SK-N-SH treated with all-trans-retinoic acid at 6 μM for 48 hours (cell line): ENCODE data around the gene AGTPBP1.

ENCODE experiments used
- ATAC-seq: fragments of 200-7000 bp; cut with Tn5 transposase; 3 replicates; pipeline ENCODE4 v1.9.1; 2020; ENCODE audit warnings: mild to moderate bottlenecking, moderate library complexity
- ARNTL ChIP-seq: fragments of 450-650 bp; formaldehyde crosslinking; IDR thresholded peaks from 2 replicates; pipeline ENCODE4 v1.5.0; 2020; ENCODE audit warnings: low read depth, mild to moderate bottlenecking, moderate library complexity, borderline replicate concordance
- BACH2 ChIP-seq: fragments of 250-450 bp; sonication (Bioruptor Pico); IDR thresholded peaks from 2 replicates; pipeline ENCODE4 v1.9.0; 2021; ENCODE audit warnings: mild to moderate bottlenecking, borderline replicate concordance
- CSDC2 ChIP-seq: fragments of 250-450 bp; sonication (Bioruptor Pico); IDR thresholded peaks from 2 replicates; pipeline ENCODE4 v1.5.0; 2020; ENCODE audit warnings: mild to moderate bottlenecking, moderate library complexity
- ESRRG ChIP-seq: fragments of 250-450 bp; sonication (Bioruptor Pico); IDR thresholded peaks from 2 replicates; pipeline ENCODE4 v1.6.1; 2021; ENCODE audit warnings: mild to moderate bottlenecking
- ISL1 ChIP-seq: fragments of 250-450 bp; sonication (Bioruptor Pico); IDR thresholded peaks from 2 replicates; pipeline ENCODE4 v2.1.2; 2022; ENCODE audit warnings: mild to moderate bottlenecking, moderate library complexity
- OSR1 ChIP-seq: fragments of 250-450 bp; sonication (Bioruptor Pico); IDR thresholded peaks from 2 replicates; pipeline ENCODE4 v1.8.0; 2022; ENCODE audit warnings: moderate library complexity, mild to moderate bottlenecking, inconsistent platforms
- PPARA ChIP-seq: fragments of 250-450 bp; sonication (Bioruptor Pico); IDR thresholded peaks from 2 replicates; pipeline ENCODE4 v1.5.0; 2020; ENCODE audit warnings: mild to moderate bottlenecking, borderline replicate concordance
- RARB ChIP-seq: fragments of 250-450 bp; sonication (Bioruptor Pico); IDR thresholded peaks from 2 replicates; pipeline ENCODE4 v1.8.0; 2021; ENCODE audit warnings: mild to moderate bottlenecking, moderate library complexity
- SNAI2 ChIP-seq: fragments of 250-450 bp; sonication (Bioruptor Pico); IDR thresholded peaks from 2 replicates; pipeline ENCODE4 v1.5.0; 2020; ENCODE audit warnings: mild to moderate bottlenecking, moderate library complexity
- TCF4 ChIP-seq: fragments of 250-450 bp; sonication (Bioruptor Pico); IDR thresholded peaks from 2 replicates; pipeline ENCODE4 v1.8.0; 2021; ENCODE audit warnings: mild to moderate bottlenecking, moderate library complexity, borderline replicate concordance
- TOX ChIP-seq: fragments of 250-450 bp; sonication (Bioruptor Pico); IDR thresholded peaks from 2 replicates; pipeline ENCODE4 v1.8.0; 2021; ENCODE audit warnings: mild to moderate bottlenecking, moderate library complexity, borderline replicate concordance
- ZC3H10 ChIP-seq: fragments of 250-450 bp; sonication (Bioruptor Pico); IDR thresholded peaks from 2 replicates; pipeline ENCODE4 v1.5.1; 2021; ENCODE audit warnings: mild to moderate bottlenecking, moderate library complexity
- ZFP3 ChIP-seq: fragments of 250-450 bp; sonication (Bioruptor Pico); IDR thresholded peaks from 2 replicates; pipeline ENCODE4 v1.5.0; 2020; ENCODE audit warnings: mild to moderate bottlenecking, moderate library complexity
- ZFP30 ChIP-seq: fragments of 450-650 bp; formaldehyde crosslinking; IDR thresholded peaks from 2 replicates; pipeline ENCODE4 v1.5.0; 2022; ENCODE audit warnings: mild to moderate bottlenecking, moderate library complexity
- ZNF565 ChIP-seq: fragments of 450-650 bp; formaldehyde crosslinking; conservative IDR thresholded peaks from 2 replicates; pipeline ENCODE4 v1.5.0; 2020; ENCODE audit warnings: low read depth, mild to moderate bottlenecking, moderate library complexity
- ZNF70 ChIP-seq: fragments of 450-650 bp; formaldehyde crosslinking; IDR thresholded peaks from 2 replicates; pipeline ENCODE4 v1.5.0; 2020; ENCODE audit warnings: mild to moderate bottlenecking, moderate library complexity
- ZNF8 ChIP-seq: fragments of 450-650 bp; formaldehyde crosslinking; IDR thresholded peaks from 2 replicates; pipeline ENCODE4 v1.5.0; 2020; ENCODE audit warnings: mild to moderate bottlenecking, moderate library complexity
- TF ChIP-seq, protein P1 (sequence below): fragments of 250-450 bp; sonication (Bioruptor Pico); IDR thresholded peaks from 2 replicates; pipeline ENCODE4 v1.8.0; 2020; ENCODE audit warnings: mild to moderate bottlenecking, moderate library complexity, borderline replicate concordance
- TF ChIP-seq, protein P2 (sequence below): fragments of 250-450 bp; sonication (Bioruptor Pico); IDR thresholded peaks from 2 replicates; pipeline ENCODE4 v1.5.1; 2021; ENCODE audit warnings: mild to moderate bottlenecking, moderate library complexity
- TF ChIP-seq, protein P3 (sequence below): fragments of 250-450 bp; sonication (Bioruptor Pico); IDR thresholded peaks from 2 replicates; pipeline ENCODE4 v1.5.1; 2020; ENCODE audit warnings: low read depth, mild to moderate bottlenecking, moderate library complexity

AGTPBP1 gene

DNA sequence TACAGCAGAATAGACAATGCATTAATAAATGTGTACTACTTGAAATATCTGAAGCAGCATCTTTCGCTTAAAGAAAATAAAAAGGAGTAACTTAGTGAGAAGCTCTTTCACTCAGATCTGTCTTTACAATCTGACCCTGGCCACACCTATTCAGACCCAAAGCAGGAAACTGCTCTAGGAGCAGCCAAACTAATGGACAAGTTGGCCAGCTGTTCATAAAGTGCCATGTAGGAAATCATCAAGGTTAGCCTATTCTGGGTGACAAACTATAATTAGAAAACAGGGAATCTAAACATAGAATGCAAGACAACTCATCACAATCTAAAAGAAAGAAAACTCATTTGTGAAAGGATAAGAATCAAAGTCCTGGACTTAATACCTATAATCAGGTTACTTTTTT lies 101.3 kb downstream of the AGTPBP1 start:
- no peak for ATAC-seq
- TF ChIP-seq ZNF8 (CRISPR knock-in tag) (no peak), ZFP3 (no peak), ISL1 (CRISPR knock-in tag) (no peak), TOX (CRISPR knock-in tag) (no peak), ZFP30 (CRISPR knock-in tag) (no peak), PPARA (no peak), ZNF70 (CRISPR knock-in tag) (no peak), ESRRG (no peak), CSDC2 (CRISPR knock-in tag) (no peak), OSR1 (CRISPR knock-in tag) (no peak)
- TF ChIP-seq, protein P1, sequence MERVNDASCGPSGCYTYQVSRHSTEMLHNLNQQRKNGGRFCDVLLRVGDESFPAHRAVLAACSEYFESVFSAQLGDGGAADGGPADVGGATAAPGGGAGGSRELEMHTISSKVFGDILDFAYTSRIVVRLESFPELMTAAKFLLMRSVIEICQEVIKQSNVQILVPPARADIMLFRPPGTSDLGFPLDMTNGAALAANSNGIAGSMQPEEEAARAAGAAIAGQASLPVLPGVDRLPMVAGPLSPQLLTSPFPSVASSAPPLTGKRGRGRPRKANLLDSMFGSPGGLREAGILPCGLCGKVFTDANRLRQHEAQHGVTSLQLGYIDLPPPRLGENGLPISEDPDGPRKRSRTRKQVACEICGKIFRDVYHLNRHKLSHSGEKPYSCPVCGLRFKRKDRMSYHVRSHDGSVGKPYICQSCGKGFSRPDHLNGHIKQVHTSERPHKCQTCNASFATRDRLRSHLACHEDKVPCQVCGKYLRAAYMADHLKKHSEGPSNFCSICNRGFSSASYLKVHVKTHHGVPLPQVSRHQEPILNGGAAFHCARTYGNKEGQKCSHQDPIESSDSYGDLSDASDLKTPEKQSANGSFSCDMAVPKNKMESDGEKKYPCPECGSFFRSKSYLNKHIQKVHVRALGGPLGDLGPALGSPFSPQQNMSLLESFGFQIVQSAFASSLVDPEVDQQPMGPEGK (CRISPR knock-in tag) = no peak
- TF ChIP-seq, protein P2, sequence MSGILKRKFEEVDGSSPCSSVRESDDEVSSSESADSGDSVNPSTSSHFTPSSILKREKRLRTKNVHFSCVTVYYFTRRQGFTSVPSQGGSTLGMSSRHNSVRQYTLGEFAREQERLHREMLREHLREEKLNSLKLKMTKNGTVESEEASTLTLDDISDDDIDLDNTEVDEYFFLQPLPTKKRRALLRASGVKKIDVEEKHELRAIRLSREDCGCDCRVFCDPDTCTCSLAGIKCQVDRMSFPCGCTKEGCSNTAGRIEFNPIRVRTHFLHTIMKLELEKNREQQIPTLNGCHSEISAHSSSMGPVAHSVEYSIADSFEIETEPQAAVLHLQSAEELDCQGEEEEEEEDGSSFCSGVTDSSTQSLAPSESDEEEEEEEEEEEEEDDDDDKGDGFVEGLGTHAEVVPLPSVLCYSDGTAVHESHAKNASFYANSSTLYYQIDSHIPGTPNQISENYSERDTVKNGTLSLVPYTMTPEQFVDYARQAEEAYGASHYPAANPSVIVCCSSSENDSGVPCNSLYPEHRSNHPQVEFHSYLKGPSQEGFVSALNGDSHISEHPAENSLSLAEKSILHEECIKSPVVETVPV (CRISPR knock-in tag) = no peak
- TF ChIP-seq, protein P3, sequence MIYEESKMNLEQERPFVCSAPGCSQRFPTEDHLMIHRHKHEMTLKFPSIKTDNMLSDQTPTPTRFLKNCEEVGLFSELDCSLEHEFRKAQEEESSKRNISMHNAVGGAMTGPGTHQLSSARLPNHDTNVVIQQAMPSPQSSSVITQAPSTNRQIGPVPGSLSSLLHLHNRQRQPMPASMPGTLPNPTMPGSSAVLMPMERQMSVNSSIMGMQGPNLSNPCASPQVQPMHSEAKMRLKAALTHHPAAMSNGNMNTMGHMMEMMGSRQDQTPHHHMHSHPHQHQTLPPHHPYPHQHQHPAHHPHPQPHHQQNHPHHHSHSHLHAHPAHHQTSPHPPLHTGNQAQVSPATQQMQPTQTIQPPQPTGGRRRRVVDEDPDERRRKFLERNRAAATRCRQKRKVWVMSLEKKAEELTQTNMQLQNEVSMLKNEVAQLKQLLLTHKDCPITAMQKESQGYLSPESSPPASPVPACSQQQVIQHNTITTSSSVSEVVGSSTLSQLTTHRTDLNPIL = no peak
- TF ChIP-seq, all 23 proteins: peak for 0

DNA sequence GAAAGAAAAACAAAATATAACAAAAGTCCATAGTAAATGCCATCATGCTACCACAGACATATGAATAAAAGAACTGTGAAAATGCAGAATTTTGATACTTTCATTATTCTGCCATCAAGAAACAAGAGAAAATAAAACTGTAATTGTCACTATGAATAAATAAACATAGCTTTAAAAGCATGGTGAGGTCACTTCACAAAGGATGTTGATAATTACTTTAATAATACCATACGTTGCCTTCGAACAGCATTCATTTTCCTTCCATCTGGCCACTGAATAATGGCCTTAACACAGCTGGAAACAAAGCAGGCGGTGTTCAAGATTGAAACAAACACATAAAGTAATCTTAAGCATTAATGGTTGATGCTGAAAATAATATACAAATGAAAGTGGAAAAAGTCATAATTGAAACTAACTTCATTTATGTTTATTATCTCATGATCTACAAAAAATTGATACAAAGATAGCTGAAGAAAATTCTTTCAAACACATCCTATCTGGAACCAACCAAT lies 102.0 kb downstream of the AGTPBP1 start:
- no peak for ATAC-seq
- TF ChIP-seq, protein P2 (CRISPR knock-in tag) = no peak
- TF ChIP-seq ESRRG (no peak), SNAI2 (CRISPR knock-in tag) (no peak), ZNF565 (no peak), BACH2 (CRISPR knock-in tag) (no peak)
- TF ChIP-seq, all 23 proteins: peak for 0

DNA sequence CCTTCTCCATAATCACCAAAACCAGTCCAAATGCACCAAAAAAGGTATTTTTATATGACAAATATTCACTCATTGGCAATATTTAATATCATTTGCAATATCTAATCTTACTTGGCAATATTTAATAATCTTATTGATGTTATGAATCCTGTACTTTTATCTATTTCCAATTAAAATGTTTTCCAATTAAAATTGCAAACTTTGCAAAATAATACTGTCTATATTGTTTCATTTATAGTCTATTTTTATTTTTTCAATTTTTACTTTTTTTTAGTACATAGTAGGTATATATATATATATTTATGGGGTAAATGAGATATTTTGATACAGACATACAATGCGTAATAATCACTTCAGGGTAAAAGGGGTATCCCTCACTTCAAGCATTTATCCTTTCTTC lies 109.9 kb downstream of the AGTPBP1 start:
- TF ChIP-seq OSR1 (CRISPR knock-in tag) (no peak), CSDC2 (CRISPR knock-in tag) (no peak), PPARA (no peak), ZNF565 (no peak), ZNF70 (CRISPR knock-in tag) (no peak), TCF4 (no peak), ZFP3 (no peak)
- ATAC-seq = no peak

DNA sequence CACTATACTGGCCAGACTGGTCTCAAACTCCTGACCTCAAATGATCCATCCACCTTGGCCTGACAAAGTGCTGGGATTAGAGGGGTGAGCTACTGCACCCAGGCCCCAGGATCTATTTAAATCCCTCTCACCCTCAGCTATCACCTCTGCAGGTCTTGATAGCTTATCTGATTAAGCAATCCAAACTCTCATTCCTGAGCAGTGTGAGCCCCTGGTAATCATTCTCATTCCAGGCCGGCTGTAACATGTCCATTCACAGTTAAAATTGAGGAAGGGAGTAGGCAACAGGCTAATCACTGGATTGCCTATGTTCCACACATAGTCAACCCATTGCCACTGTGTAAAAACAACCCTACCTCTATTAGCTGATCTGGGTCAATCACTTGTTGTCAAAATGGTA lies 111.1 kb downstream of the AGTPBP1 start:
- no peak for TF ChIP-seq ZFP30 (CRISPR knock-in tag)
- TF ChIP-seq ZNF70 (CRISPR knock-in tag) = no peak
- TF ChIP-seq TCF4 = no peak
- no peak for TF ChIP-seq ISL1 (CRISPR knock-in tag)
- no peak for ATAC-seq

DNA sequence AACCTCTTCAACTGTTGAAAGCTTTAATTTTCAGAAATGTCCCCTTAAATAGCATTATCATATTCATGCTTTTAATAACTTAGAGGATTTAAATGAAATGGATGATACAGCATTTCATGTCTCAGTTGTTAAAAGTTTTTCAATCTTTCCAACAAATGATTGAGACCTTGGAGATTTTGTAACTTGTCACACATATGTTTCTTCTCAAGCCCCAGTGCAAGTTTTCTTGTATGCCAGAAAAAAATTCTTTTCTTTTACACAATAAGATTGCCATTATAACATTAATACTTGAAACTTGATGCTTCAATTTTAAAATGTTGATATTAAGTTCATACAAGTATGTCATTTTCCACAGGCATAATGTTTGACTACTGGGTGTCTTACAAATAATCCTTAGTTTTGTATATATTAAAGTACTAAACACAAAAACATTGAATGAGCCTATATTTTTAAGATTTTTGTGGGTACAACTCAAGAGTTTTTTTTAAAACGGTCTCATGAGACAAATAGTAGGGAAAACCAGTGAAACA lies 124.5 kb downstream of the AGTPBP1 start:
- no peak for ATAC-seq
- TF ChIP-seq PPARA (no peak), BACH2 (CRISPR knock-in tag) (no peak), OSR1 (CRISPR knock-in tag) (no peak), ZC3H10 (CRISPR knock-in tag) (no peak), ARNTL (no peak), ESRRG (no peak), ISL1 (CRISPR knock-in tag) (no peak), ZFP3 (no peak), ZNF565 (no peak), RARB (CRISPR knock-in tag) (no peak), SNAI2 (CRISPR knock-in tag) (no peak), ZNF70 (CRISPR knock-in tag) (no peak), TOX (CRISPR knock-in tag) (no peak), ZNF8 (CRISPR knock-in tag) (no peak), ZFP30 (CRISPR knock-in tag) (no peak), TCF4 (no peak)
- TF ChIP-seq, protein P1 (CRISPR knock-in tag) = no peak
- TF ChIP-seq, protein P3 = no peak
